HG03196 (cell line): ENCODE measurements around the gene UNKL.

Source experiments
- ATAC-seq: cut with Tn5 transposase; IDR thresholded peaks from one replicate; pipeline ENCODE4 v1.9.1; 2021; ENCODE audit not compliant: unreplicated experiment

Gene UNKL

GRCh38 chr16:1342526-1343427 is 71.7 kb downstream of the UNKL start:
- peak; percentile 79 for ATAC-seq

DNA sequence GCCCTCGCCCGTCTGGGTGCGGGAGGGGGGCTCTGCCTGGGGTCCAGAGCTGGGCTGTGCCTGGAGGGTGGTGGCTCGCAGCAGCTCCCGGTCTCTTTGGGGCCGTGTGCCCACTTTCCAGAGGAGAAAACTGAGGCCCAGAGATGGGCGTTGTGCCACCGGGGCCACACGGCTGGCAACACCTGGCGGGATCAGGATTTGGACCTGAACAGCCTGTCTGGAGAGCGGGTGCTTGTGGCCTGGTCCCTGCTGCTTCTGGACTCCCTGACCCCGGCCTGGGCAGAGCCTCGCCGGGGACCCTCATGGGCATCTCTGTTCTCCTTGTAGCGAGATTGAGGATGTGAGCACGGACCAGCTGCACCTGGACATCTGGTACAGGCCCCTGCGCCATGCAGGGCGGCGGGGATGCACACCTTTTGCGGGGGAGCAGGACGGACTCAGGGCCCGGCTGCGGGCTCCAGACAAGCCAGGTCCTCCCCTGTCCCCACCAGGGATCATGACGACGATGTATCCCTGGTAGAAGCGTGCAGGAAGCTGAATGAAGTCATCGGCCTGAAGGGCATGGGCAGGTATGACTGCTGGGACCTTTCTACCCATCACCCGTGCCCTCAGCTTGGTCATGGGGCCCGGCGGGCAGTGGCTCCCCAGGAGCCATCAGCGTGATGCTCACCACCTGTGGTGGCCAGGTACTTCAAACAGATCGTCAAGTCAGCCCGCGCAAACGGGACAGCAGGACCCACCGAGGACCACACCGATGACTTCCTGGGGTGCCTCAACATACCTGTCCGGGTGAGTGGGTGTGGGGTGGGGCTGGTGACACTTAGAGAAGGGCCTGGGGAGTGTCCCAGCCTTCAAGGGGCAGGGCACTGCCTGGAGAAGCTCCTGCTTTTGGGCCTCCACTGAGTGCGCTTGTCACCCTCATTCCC is 72.7 kb downstream of the UNKL start:
- ATAC-seq, result no peak

DNA sequence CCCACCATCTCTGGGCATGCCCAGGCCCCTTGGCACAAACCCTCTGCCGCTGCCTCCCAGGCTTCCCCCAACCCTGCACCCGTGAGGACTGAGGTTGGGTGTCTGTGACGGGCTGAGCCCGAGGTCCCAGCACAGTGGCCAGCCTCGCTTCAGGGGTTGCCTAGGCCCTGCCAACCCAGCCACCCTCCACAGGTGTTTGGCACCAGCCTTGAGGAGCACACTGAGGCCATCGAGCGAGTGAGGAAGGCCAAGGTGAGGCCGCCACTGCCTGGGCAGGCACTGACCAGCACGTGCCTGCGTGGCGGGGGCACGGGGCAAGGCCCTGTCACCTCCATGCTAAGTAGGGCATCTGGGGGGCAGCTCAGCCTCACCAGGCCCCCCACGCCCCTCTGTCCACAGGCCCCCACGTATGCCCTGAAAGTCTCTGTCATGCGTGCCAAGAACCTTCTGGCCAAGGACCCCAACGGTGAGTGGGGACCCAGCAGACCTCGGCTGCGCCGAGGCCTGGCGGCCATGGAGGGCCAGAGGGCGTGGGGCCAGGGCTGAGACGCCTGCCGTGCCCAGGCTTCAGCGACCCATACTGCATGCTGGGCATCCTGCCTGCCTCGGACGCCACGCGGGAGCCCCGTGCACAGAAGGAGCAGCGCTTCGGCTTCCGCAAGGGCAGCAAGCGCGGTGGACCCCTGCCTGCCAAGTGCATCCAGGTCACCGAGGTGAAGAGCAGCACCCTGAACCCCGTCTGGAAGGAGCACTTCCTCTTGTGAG is 73.6 kb downstream of the UNKL start:
- no peak for ATAC-seq

DNA sequence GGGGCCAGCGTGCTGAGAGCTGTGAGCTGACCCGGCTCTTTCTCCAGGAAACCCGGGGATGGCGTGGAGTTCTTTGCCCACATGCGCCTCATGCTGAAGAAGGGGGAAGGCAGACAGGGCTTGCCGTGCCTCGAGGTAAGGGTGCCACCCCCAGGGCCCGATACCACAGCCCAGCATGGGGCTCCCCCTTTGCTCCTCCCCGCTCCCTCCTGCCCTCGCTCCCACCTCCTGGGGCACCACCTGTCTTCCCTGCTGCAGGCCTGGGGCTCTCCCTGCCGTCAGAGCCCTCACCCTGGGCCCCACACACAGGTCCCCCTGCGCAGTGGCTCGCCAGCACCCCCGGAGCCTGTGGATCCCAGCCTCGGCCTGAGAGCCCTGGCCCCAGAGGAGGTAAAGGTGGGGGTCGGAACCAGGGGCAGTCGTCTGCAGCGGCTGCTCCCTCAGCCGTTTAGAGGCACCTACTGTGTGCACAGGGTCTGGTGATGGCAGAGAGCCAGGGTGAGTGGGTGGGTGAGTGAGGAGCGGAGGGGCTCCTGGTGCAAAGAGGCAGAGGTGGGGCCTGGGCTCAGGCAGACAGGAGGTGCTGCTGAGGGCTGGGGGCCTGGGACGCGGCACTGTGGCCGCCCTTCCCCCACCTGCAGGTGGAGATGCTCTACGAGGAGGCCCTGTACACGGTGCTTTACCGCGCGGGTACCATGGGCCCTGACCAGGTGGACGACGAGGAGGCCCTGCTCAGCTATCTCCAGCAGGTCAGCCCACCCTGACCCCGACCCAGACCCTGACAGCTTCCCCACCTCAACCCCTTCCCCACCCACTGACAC is 75.4 kb downstream of the UNKL start:
- no peak for ATAC-seq

DNA sequence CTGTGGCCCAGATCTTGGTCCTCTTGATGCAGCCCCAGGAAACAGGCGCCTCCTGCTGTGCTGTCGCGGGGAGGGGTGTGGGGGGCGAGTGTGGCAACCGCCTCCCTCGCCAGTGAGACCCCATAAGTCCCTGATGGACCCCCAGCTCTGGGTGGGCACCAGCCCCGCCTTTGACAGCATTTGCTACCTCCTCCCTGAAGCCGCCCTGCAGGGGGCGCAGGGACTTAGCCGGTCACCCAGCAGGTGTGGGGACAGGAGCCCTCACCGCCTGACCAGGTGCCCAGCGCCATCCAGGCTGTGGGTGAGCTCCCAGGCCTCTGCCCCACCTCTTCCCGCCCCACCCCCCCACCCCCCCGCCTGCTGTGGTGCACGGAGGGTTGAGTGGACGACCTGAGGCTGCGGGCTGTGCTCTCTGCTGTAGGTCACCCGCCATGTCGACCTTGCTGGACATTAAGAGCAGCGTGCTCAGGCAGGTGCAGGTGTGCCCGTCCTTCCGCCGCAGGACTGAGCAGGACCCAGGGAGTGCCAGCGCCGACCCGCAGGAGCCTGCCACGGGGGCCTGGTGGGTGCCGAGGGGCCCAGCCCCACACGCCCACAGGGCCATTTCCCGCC is 76.3 kb downstream of the UNKL start:
- ATAC-seq, result no peak

DNA sequence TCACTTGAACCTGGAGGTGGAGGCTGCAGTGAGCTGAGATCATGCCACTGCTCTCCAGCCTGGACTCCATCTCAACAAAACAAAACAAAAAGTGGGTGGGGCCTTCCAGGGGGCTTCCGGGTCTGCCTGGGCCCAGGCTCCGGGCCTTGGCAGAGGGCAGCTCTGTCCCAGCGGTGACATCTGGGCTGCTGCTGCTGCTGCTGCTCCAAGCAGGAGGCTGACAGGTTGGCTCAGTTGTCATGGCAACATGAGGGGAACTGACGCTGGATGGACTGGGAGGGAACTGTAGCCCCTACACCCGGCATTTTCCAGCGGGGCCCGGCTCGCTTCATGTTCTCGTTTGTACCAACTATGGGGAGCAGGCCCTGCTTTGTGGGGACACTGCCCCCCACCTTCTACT is 77.0 kb downstream of the UNKL start:
- ATAC-seq, result no peak

GRCh38 chr16:1336619-1337018 is 77.9 kb downstream of the UNKL start:
- ATAC-seq, result no peak

DNA sequence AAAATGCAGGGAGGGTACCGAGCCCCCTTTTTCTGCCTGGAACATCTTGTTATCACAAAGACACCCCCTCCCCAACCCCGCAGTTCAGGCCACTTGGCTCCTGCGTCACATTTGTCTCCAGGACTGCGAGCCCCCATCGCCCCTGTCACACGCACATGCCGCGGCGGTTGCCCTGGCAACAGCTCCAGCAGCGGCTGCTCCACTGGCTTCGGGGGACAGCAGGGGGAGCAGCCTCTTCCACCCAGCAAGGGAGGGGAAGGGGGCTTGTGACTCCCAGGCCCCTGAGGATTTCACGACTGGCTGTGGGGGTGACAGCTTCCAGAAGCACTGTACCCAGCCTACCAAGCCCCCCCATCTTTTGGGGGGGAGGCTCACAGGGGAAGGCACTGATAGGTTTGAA is 78.5 kb downstream of the UNKL start:
- no peak for ATAC-seq

- no peak for ATAC-seq
Observed at GRCh38 chr16:1335211-1335971, 79.1 kb downstream of the UNKL start.

- no peak for ATAC-seq
Observed at GRCh38 chr16:1334739-1335138, 79.8 kb downstream of the UNKL start.

GRCh38 chr16:1333854-1334700 is 80.4 kb downstream of the UNKL start:
- ATAC-seq, result no peak

- ATAC-seq, result no peak
Observed at GRCh38 chr16:1333149-1333812, 81.2 kb downstream of the UNKL start, which contains the start of gene BAIAP3. Gene BAIAP3, plus strand, starts transcription at chr16:1333645. Its CDS starts 4,905 bp downstream, at chr16:1338550.

DNA sequence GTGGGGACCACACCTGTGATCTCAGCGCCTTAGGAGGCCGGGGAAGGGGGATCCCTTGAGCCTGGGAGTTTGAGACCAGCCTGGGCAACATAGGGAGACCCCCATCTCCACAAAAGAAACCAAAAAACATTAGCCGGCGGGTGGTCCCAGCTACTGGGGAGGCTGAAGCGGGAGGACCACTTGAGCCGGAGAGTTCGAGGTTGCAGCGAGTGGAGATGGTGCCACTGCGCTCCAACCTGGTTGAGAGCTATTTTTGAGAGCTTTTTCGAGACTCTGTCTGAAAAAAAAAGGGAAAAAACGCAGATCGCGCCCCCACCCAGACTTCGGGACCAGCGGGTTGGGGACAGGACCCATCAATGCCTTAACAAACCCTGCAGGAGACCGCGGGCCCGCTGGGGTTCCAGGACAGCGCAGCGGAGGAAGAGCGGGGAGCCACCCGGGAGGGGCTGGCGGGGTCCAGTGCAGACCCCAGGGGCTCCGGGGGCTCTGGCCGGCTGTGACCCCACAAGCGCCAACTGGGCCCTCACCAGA is 81.8 kb downstream of the UNKL start:
- no peak for ATAC-seq

GRCh38 chr16:1331712-1332617 is 82.5 kb downstream of the UNKL start:
- ATAC-seq, result no peak

DNA sequence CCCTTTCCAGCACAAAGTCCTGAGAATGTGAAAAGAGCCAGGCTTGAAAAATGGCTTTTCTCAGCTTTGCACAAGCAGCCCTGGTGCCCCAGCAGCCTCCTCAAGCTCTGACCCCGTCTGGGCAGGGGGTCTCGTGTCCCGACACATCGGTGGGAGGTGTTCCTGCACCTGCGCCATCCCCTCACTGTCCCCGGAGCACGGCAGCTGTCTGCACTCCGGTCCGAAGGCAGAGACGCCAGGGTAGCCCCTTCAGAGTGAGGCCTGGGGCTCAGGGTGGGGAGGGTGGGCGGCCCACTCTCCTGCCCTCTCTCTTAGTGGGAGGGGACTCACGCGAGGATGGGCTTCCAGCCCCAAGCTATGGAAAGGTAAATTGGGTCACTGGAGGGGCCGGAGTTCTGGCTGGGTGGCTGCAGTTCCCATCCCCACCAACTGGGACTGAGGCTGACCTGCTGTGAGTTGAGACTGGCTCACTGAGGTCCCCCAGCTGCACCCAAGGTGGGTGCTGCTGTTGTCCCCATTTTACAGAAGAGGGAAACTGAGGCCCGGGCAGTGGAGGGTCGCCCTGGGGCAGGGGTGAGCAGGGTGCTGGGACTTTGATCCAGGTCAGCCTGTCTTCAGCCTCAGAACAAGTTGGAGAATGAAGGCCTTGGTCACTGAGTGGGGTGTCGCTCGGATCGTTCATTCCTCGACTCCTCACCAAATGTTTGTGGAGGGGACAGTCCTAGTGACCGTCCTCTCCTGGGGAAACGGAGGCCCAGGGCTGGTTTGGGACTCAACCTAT is 83.4 kb downstream of the UNKL start:
- no peak for ATAC-seq
